ENCODE measurements around the gene AJAP1. TPM values are rescaled to one million over a fixed set of nuclear protein-coding genes. Genes with fewer than 3 reads are reported as not detected.
A peak's percentile ranks its signal among the peaks of the same experiment; 100 is the strongest.

Gene AJAP1
- total RNA-seq, 1 experiment from 2014 or later = 26.4 TPM

GRCh38 chr1:4699376-4700301 lies 45.2 kb downstream of the AJAP1 start:
- DNase-seq (ENCODE audit: low read depth) = no peak

GRCh38 chr1:4700801-4701200 lies 46.4 kb downstream of the AJAP1 start:
- no peak for DNase-seq (ENCODE audit: low read depth)

- DNase-seq (ENCODE audit: low read depth) = no peak
Measured at GRCh38 chr1:4701276-4701675, 46.9 kb downstream of the AJAP1 start.

- DNase-seq (ENCODE audit: low read depth) = no peak
Measured at GRCh38 chr1:4702464-4702863, 48.1 kb downstream of the AJAP1 start.

- DNase-seq (ENCODE audit: low read depth) = peak; percentile 85
Measured at GRCh38 chr1:4702932-4703331, 48.5 kb downstream of the AJAP1 start.

- no peak for DNase-seq (ENCODE audit: low read depth)
Measured at GRCh38 chr1:4703646-4704045, 49.2 kb downstream of the AJAP1 start.

- DNase-seq (ENCODE audit: low read depth) = no peak
Measured at GRCh38 chr1:4708840-4709507, 54.6 kb downstream of the AJAP1 start.

GRCh38 chr1:4709641-4710040 lies 55.2 kb downstream of the AJAP1 start:
- DNase-seq (ENCODE audit: low read depth) = no peak

GRCh38 chr1:4710592-4711415 lies 56.4 kb downstream of the AJAP1 start:
- no peak for DNase-seq (ENCODE audit: low read depth)

GRCh38 chr1:4711416-4712275 lies 57.2 kb downstream of the AJAP1 start:
- DNase-seq (ENCODE audit: low read depth) = no peak

- DNase-seq (ENCODE audit: low read depth) = no peak
Measured at GRCh38 chr1:4713669-4714068, 59.3 kb downstream of the AJAP1 start.

- no peak for DNase-seq (ENCODE audit: low read depth)
Measured at GRCh38 chr1:4716406-4716805, 62.0 kb downstream of the AJAP1 start.

GRCh38 chr1:4718071-4718470 lies 63.7 kb downstream of the AJAP1 start:
- DNase-seq (ENCODE audit: low read depth) = no peak

- DNase-seq (ENCODE audit: low read depth) = no peak
Measured at GRCh38 chr1:4723106-4723505, 68.7 kb downstream of the AJAP1 start.

GRCh38 chr1:4724001-4724400 lies 69.6 kb downstream of the AJAP1 start:
- no peak for DNase-seq (ENCODE audit: low read depth)

- no peak for DNase-seq (ENCODE audit: low read depth)
Measured at GRCh38 chr1:4724695-4725250, 70.4 kb downstream of the AJAP1 start.

GRCh38 chr1:4725416-4725815 lies 71.0 kb downstream of the AJAP1 start:
- DNase-seq (ENCODE audit: low read depth) = no peak

GRCh38 chr1:4726620-4727341 lies 72.4 kb downstream of the AJAP1 start:
- peak; percentile 60 for DNase-seq (ENCODE audit: low read depth)

GRCh38 chr1:4728319-4729089 lies 74.1 kb downstream of the AJAP1 start:
- DNase-seq (ENCODE audit: low read depth) = no peak
